ENCODE data around the gene COL4A2. TPM values are rescaled to one million over a fixed set of nuclear protein-coding genes. Genes with fewer than 3 reads are reported as not detected.

COL4A2 gene
- total and polyA plus RNA-seq, 2 donors (not counting 1 experiment from before 2014, with no cell fraction given) = 0.17 TPM; not detected in 1

- Histone ChIP-seq H3K27ac (ENCODE audit: low read length in 2 of 2) (no peak overlapping the region), H3K4me1 (ENCODE audit: control insufficient read depth in 2 of 2, insufficient read depth in 2 of 2, low read length in 2 of 2) (no peaks in the 10 kb centered on the region), H4K20me1 (ENCODE audit: control insufficient read depth, insufficient read depth, low read length, poor library complexity, severe bottlenecking) (no peaks in the 10 kb centered on the region), H3K79me2 (ENCODE audit: control insufficient read depth, insufficient read depth, low read length) (no peaks in the 10 kb centered on the region), H3K27me3 (replicated peaks in 1 of 4; ENCODE audit: control extremely low read depth in 1 of 4, control insufficient read depth in 3 of 4, insufficient read depth in 4 of 4, low read length in 3 of 4) (peaks cover 0 to 8% (median 0%) of the 10 kb centered on the region in 4 experiments), H3K4me2 (replicated peaks; ENCODE audit: low read depth, low read length, poor library complexity, severe bottlenecking) (no peak overlapping the region), H3K9ac (ENCODE audit: low read length) (no peak overlapping the region), H2AFZ (ENCODE audit: insufficient read depth, low read depth, low read length, poor library complexity, severe bottlenecking) (no peak overlapping the region), H3K36me3 (replicated peaks in 1 of 2; ENCODE audit: control extremely low read depth in 1 of 2, control insufficient read depth in 1 of 2, extremely low read depth in 1 of 2, insufficient read depth in 2 of 2, low read length in 1 of 2) (no peaks in the 10 kb centered on the region), H3K4me3 (ENCODE audit: control extremely low read depth in 1 of 5, extremely low read depth in 1 of 5, insufficient read depth in 1 of 5, low read depth in 2 of 5, low read length in 4 of 5) (no peak overlapping the region), H3K9me3 (ENCODE audit: control extremely low read depth in 1 of 3, control insufficient read depth in 2 of 3, insufficient read depth in 1 of 3, low read length in 2 of 3) (no peaks in the 10 kb centered on the region)
- no peaks in the 10 kb centered on the region for H3K9me3 Mint-ChIP-seq (ENCODE audit: insufficient read depth)
- no peak overlapping the region for H3K4me3 Mint-ChIP-seq
- ChIA-PET POLR2A (no interaction called here), CTCF (no interaction called here)
- H3K4me1 Mint-ChIP-seq = peaks cover 2% of the 10 kb centered on the region
- no peak for TF ChIP-seq EZH2 (IDR thresholded peaks at IDR 0.05; ENCODE audit: borderline replicate concordance, insufficient read depth, low read depth, low read length, poor library complexity, severe bottlenecking)
- no peak for TF ChIP-seq CTCF (IDR thresholded peaks at IDR 0.05)
- intact Hi-C loops (cut with micrococcal nuclease) = no loop called here
- ATAC-seq (ENCODE audit: low read depth) = no peak
- peaks cover 32% of the 10 kb centered on the region for H3K27me3 Mint-ChIP-seq
- no peak overlapping the region for H3K27ac Mint-ChIP-seq
- DNase-seq = no peak
- WGBS (ENCODE audit: insufficient coverage) = 90% methylated on average over 8 of the region's 10 CpGs
Measured at GRCh38 chr13:110374431-110375370, 67.6 kb downstream of the COL4A2 start.

DNA sequence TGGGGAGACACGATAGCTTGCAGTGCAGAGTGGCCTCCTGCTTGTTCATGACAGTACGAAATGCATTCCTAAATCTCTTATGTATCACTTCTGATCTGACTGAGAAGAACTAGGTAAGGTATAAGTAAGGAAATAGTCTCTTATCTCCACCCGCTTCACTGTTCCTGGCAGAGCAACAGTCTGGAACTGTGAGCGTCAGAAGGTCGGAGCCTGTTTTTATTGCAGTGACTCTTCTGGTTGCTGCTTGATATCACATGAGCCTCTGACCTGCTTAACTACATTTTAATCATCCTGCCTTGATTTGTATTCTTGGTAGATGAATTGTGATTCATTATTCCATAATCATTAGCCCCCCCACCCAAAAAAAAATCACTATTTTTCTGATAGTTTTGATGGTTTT lies 69.0 kb downstream of the COL4A2 start:
- Histone ChIP-seq H2AFZ (ENCODE audit: insufficient read depth, low read depth, low read length, poor library complexity, severe bottlenecking) (no peak overlapping the region), H4K20me1 (ENCODE audit: control insufficient read depth, insufficient read depth, low read length, poor library complexity, severe bottlenecking) (no peaks in the 10 kb centered on the region), H3K4me2 (replicated peaks; ENCODE audit: low read depth, low read length, poor library complexity, severe bottlenecking) (no peak overlapping the region), H3K27me3 (replicated peaks in 1 of 4; ENCODE audit: control extremely low read depth in 1 of 4, control insufficient read depth in 3 of 4, insufficient read depth in 4 of 4, low read length in 3 of 4) (peaks cover 0 to 8% (median 0%) of the 10 kb centered on the region in 4 experiments), H3K79me2 (ENCODE audit: control insufficient read depth, insufficient read depth, low read length) (no peaks in the 10 kb centered on the region), H3K36me3 (replicated peaks in 1 of 2; ENCODE audit: control extremely low read depth in 1 of 2, control insufficient read depth in 1 of 2, extremely low read depth in 1 of 2, insufficient read depth in 2 of 2, low read length in 1 of 2) (no peaks in the 10 kb centered on the region), H3K27ac (ENCODE audit: low read length in 2 of 2) (no peak overlapping the region), H3K4me1 (ENCODE audit: control insufficient read depth in 2 of 2, insufficient read depth in 2 of 2, low read length in 2 of 2) (no peaks in the 10 kb centered on the region), H3K9ac (ENCODE audit: low read length) (no peak overlapping the region), H3K9me3 (ENCODE audit: control extremely low read depth in 1 of 3, control insufficient read depth in 2 of 3, insufficient read depth in 1 of 3, low read length in 2 of 3) (peaks cover 0 to 8% (median 0%) of the 10 kb centered on the region in 3 donors), H3K4me3 (ENCODE audit: control extremely low read depth in 1 of 5, extremely low read depth in 1 of 5, insufficient read depth in 1 of 5, low read depth in 2 of 5, low read length in 4 of 5) (no peak overlapping the region)
- Mint-ChIP-seq H3K4me1 (peaks cover 2% of the 10 kb centered on the region), H3K27me3 (peaks cover 33% of the 10 kb centered on the region), H3K9me3 (ENCODE audit: insufficient read depth) (no peaks in the 10 kb centered on the region), H3K4me3 (no peak overlapping the region), H3K27ac (no peak overlapping the region)
- intact Hi-C loops (cut with micrococcal nuclease) = no loop called here
- WGBS (ENCODE audit: insufficient coverage) = no CpG with 5 or more reads among the region's 5 CpGs
- ChIA-PET POLR2A (no interaction called here), CTCF (no interaction called here)
- ATAC-seq (ENCODE audit: low read depth) (no peak), DNase-seq (no peak)
- no peak for TF ChIP-seq EZH2 (IDR thresholded peaks at IDR 0.05; ENCODE audit: borderline replicate concordance, insufficient read depth, low read depth, low read length, poor library complexity, severe bottlenecking)
- TF ChIP-seq CTCF (IDR thresholded peaks at IDR 0.05) = no peak

Measured in B cell (primary cell).